GM12891 (cell line): ENCODE data around the gene PKDREJ.

ENCODE experiments used
- DNase-seq: peaks from one replicate; pipeline ENCODE4 v3.0.0; 2011; ENCODE audit warnings: low spot score; ENCODE audit not compliant: insufficient read length
- FAIRE-seq: peaks from 2 replicates; lab custom pipeline; 2011; peaks lifted over from hg19 to GRCh38; lab: Jason Lieb, UNC
- PAX5 ChIP-seq: IDR thresholded peaks from 2 replicates; pipeline ENCODE4 v1.6.1; 2011; ENCODE audit warnings: low read length, moderate library complexity, mild to moderate bottlenecking; ENCODE audit not compliant: insufficient read depth, severe bottlenecking
- POLR2A ChIP-seq: IDR thresholded peaks from 2 replicates; pipeline ENCODE4 v1.6.1; 2011; ENCODE audit warnings: low read depth, low read length, control low read depth
- POLR2AphosphoS5 ChIP-seq: IDR thresholded peaks from 2 replicates; pipeline ENCODE4 v1.6.1; 2011; ENCODE audit warnings: low read depth, low read length, control low read depth
- POU2F2 ChIP-seq: IDR thresholded peaks from 2 replicates; pipeline ENCODE4 v1.6.1; 2011; ENCODE audit warnings: low read depth, mild to moderate bottlenecking, control low read depth, low read length, moderate library complexity
- SPI1 ChIP-seq: IDR thresholded peaks from 2 replicates; pipeline ENCODE4 v1.6.1; 2011; ENCODE audit warnings: low read depth, low read length, control low read depth
- TAF1 ChIP-seq: IDR thresholded peaks from 2 replicates; pipeline ENCODE4 v1.6.1; 2011; ENCODE audit warnings: low read depth, low read length, control low read depth

The PKDREJ gene

GRCh38 chr22:46212195-46212594, 50.9 kb downstream of the PKDREJ start:
- DNase-seq: no peak
- TF ChIP-seq POLR2A: no peak
- no peak for TF ChIP-seq SPI1
- TF ChIP-seq PAX5: no peak
- no peak for TF ChIP-seq POU2F2
- TF ChIP-seq TAF1: no peak
- TF ChIP-seq POLR2AphosphoS5: no peak
- peak; percentile 40 for FAIRE-seq

- FAIRE-seq (no peak), DNase-seq (no peak)
- TF ChIP-seq POU2F2 (no peak), SPI1 (no peak), TAF1 (no peak), POLR2A (no peak), PAX5 (no peak), POLR2AphosphoS5 (no peak)
Measured at GRCh38 chr22:46209262-46209661, 53.9 kb downstream of the PKDREJ start.
